Subcutaneous adipose tissue (tissue), 4 donors: ENCODE results near the gene KLHDC9. TPM values are rescaled to one million over a fixed set of nuclear protein-coding genes. Genes with fewer than 3 reads are reported as not detected.

Experiments used
- CTCF ChIP-seq: fragments of 450-650 bp; IDR thresholded peaks from one replicate; pipeline ENCODE4 v1.5.1; 2016; ENCODE audit warnings: low read depth, mild to moderate bottlenecking, control low read depth, antibody characterized with exemption, moderate library complexity
- total RNA-seq, 4 donors: library from RNA; depleted of rRNA; stranded (reverse); fragments of >200 nt; gene quantifications; one replicate each; pipeline ENCODE4 v1.1.0, GENCODE V29; 2016

Gene KLHDC9
- total RNA-seq, 4 donors from 2014 or later = 0.68 to 4.8 (median 1.7) TPM; not detected in 1

- TF ChIP-seq CTCF = no peak
Measured at GRCh38 chr1:161092621-161093028, 5.5 kb upstream of the KLHDC9 start.

- no peak for TF ChIP-seq CTCF
Measured at GRCh38 chr1:161094481-161094880, 3.7 kb upstream of the KLHDC9 start.

GRCh38 chr1:161095230-161095629 is 2.9 kb upstream of the KLHDC9 start:
- no peak for TF ChIP-seq CTCF

- no peak for TF ChIP-seq CTCF
Measured at GRCh38 chr1:161096015-161096414, 2.1 kb upstream of the KLHDC9 start.

- no peak for TF ChIP-seq CTCF
Measured at GRCh38 chr1:161096530-161096929, 1.6 kb upstream of the KLHDC9 start.

- no peak for TF ChIP-seq CTCF
Measured at GRCh38 chr1:161099090-161099802, 1.1 kb downstream of the KLHDC9 start.

GRCh38 chr1:161100556-161100955 is 2.4 kb downstream of the KLHDC9 start:
- no peak for TF ChIP-seq CTCF
